Cerebellar cortex (tissue), 1 donor: Measurements from ENCODE around the gene NKD1.
"Not testable (repeated sequence)": the region's sequence is repeated elsewhere in the genome, so short reads cannot be mapped to it uniquely, and the experiment has no call there.

Source experiments
- DNase-seq: peaks from one replicate; pipeline ENCODE4 v3.0.0-alpha.2; 2015; ENCODE audit warnings: low spot score

NKD1 gene

DNA sequence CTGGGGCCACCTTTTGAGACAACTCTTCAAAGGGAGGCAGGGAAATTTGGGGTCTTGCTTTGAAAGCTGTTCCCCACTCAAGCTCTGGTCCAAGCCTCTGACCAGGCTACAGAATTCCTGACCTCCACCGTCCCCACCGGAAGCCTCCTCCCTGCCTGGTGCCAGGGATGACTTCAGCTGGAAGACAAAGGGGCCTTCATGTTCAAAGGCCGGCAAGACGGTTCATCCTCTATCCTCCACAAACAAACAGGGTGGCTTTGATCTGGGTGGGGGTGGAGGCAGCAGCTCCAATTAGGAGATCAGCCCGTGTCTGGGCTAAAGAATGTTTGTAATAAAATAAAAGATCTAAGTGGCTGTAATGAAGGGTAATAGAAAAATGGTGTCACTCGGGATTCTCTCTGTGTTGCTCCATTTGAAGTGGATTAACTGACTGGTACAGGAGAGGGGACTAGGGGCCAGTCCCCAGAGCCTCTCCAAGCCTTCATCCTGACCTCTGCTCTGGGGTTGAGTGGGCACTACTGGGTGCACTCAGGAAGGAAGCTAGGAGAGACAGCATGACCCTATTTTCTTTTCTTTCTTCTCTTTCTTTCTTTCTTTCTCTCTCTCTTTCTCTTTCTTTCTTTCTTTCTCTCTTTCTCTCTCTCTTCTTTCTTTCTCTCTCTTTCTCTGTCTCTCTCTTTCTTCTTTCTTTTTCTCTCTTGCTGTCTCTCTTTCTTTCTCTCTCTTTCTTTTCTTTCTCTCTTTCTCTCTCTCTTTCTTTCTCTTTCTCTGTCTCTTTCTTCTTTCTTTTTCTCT lies 27.5 kb upstream of the NKD1 start:
- no peak for DNase-seq

DNA sequence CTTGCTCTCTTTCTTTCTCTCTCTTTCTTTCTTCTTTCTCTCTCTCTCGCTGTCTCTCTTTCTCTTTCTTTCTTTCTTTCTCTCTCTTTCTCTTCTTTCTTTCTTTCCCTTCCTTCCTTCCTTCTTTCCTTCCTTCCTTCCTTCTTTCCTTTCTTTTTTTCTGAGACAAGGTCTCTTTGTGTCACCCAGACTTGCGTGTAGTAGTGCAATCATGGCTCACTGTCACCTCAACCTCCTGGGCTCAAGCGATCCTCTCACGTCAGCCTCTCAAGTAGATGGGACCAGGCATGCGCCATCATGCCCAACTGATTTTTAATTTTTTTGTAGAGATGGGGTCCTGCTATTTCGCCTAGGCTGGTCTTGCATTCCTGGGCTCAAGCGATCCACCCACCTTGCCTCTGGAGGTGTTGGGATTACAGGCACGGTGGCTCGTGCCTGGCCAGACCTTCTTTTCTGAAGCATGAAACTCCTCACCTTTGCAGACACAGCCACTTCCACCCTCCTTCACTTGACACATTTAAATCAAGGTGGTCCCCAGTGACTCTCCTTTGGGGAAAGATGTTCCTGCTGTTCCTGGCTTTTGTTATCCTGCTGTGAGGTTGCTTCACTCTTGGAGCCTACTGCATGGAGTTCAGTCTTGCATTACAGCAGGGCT lies 26.8 kb upstream of the NKD1 start:
- DNase-seq, result no peak

DNA sequence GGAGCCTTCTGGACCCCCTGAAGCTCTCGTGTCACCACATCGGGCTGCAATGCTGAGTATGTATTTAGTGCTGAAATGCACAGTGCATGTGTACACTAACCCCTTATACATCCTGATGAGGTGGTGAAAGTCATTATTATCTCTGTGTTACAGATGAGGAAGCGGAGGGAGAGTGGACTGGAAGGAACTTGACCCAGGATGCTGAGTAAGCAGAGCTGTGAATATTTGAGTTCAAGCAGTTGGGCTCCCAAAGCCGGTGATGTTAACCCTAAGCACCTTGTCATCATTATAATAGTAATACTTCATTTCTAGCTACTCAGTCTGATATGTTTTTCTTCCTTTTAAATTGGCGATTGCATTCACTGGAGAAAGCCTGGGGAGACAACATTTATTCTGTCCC lies 25.9 kb upstream of the NKD1 start:
- DNase-seq, result no peak

DNA sequence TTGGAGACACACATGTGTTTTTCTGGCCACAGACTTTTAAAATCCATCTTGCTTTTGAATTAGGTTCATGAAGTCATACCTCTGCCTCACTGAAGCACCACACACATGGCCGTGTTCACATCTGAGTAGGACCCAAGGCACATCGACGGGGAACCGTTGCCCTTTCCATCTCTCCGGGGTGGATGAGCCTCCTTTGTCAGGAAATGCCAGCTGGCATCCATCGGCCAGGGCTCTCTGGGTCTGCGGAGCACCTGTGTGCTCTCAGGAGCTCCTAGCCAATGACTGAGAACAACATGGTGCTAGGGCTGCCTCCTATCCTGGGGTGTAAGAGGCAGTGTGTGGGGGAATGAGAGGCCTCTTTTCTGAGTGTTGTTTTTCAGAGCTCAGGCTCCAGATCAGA lies 24.5 kb upstream of the NKD1 start:
- no peak for DNase-seq

- no peak for DNase-seq
Observed at GRCh38 chr16:50525262-50525661, 22.9 kb upstream of the NKD1 start.

DNA sequence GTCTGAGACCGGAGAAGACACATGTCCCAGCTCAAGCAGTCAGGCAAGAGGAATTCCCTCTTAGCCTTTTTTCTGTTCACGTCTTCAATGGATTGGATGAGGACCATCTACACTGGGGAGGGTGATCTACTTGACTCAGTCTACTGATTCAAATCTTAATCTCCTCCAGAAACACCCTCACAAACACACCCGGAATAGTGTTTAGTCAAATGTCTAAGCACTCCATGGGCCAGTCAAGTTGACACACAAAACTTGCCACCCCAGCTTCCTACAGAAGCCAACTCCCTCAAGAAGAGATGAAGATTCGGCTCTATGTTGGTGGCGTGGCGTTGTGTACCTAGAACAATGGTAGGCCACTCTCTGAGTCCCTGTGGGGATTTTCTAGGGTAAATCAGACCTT lies 22.5 kb upstream of the NKD1 start:
- no peak for DNase-seq

GRCh38 chr16:50526249-50526648 lies 21.9 kb upstream of the NKD1 start:
- no peak for DNase-seq

DNA sequence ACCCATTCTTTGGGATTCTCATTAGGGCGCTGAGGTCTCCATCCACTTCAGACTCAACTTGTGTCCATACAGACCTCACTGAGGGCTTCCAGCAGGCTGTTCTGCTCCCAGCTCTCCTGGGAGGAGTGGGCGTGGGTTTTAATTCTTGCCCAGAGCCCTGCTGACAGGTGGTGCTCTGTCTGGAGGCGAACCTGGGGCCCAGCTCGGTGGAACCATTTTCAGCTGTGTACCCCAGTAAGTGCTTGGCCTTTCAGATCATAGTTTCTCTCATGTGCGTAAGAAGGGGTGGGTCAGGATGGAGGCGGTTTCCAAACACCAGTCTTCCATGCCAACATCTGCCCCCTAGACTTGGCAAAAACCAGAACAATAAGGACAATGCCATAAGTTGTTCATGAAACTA lies 21.4 kb upstream of the NKD1 start:
- DNase-seq, result no peak

- DNase-seq, result no peak
Observed at GRCh38 chr16:50528820-50529219, 19.4 kb upstream of the NKD1 start.

- DNase-seq, result no peak
Observed at GRCh38 chr16:50529334-50529733, 18.9 kb upstream of the NKD1 start.

GRCh38 chr16:50530277-50531236 lies 17.6 kb upstream of the NKD1 start:
- DNase-seq, result no peak

DNA sequence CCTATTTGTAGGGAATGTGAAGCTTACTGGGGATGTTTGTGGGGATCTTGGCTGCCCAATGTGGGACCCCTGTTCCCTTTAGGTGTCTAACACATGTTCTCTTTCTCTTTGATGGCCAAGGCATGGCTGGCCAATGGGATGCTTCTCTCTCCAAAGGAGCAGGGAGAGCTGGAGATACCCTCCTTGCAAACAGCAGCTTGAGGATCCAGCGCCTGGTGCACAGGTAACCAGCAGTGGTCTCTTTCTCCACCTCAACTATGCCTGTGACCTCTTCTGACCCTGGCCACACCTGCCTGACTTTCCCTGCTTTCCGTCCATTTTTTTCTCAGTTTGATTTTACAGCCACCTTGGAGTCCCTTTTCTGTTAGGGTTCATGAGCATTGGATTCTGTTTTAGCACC lies 16.8 kb upstream of the NKD1 start:
- DNase-seq, result no peak

DNA sequence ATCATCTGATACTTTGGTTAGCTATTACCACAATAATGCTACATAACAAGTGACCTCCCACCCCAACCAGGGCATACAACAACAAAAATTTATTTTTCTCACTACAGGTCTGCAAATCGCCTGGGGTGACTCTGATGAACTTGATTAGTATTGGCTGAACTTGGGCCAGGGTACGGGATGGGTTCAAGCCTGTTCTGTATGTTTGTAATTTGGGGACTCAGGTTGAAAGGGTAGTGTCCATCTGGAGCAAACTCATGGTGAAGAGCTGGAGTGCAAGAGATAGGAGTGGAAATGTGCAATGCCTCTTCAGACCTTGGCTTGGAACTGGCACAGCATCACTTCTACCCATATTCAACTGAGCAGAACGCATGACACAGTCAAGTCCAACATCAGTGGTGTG lies 16.3 kb upstream of the NKD1 start:
- no peak for DNase-seq

DNA sequence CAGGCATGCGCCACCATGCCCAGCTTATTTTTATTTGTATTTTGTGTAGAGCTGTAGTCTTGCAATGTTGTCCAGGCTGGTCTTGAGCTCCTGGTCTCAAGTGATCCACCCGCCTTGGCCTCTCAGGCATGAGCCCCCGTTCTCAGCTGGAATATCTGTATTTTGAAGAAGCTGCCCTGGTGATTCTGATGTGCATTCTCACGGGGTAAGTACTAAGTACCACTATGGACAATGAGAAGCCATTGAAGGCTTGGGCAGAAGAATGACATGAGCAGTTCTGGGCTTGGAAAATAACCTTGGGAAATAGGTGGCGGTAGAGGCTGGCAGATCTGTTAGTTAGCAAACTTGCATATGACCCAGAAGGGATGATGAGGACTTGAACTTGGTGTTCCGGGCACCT lies 15.6 kb upstream of the NKD1 start:
- DNase-seq, result no peak

DNA sequence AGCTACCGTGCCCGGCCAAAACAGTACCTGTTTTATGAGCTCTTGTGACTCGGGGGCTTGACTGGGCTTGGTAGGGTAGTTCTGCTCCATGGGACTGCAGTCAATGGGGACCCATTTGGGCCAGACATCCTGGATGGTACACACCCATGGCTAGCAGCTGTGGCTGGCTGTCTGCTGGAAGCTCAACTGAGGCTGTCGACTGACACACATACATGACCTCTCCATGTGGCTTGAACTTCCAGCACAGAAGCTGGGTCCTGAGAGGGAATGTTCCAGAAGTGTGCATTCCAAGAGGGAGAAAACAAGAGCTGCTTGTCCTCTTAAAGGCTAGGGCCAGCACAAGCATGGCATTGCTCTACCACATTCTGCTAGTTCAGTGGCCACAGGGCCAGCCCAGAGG lies 14.9 kb upstream of the NKD1 start:
- no peak for DNase-seq

DNA sequence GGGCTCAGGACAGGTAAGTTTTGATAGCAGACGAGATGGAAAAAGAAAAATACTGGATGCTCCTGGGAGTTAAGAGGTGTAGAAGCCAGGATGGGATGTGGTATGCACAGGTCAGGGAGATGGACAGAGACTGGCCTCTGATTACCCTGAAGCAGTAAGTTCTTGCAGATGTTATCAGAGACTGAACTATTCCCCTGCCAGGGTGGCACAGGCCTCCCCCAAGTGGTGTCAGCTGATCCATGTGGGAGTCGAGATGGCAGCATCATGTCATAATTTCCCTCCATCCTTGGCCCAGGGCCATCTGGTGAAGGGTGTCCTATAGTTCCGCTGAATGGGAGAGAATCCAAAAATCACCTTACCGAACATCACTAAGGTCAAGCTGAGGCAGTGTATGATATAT lies 14.1 kb upstream of the NKD1 start:
- no peak for DNase-seq

DNA sequence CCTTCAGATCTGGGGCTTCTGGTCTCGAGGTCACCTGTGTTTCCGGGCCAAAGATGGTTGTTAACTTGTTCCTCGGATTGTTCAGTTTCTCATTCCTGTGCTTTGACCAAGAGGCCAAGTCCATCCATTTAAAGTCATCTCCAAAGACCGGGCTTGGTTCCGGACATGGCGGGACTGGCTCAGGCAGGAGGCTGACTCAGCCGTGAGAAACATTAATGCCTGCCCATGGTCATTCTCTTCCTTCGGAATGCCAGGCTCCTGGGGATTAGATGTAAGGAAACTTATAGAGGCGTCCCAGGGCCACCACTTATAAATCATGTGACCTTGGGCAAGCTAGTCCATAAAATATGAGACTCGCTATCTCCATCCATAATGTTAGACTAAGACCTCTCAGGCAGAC lies 13.6 kb upstream of the NKD1 start:
- DNase-seq, result no peak

- DNase-seq, result no peak
Observed at GRCh38 chr16:50534958-50535357, 13.2 kb upstream of the NKD1 start.

DNA sequence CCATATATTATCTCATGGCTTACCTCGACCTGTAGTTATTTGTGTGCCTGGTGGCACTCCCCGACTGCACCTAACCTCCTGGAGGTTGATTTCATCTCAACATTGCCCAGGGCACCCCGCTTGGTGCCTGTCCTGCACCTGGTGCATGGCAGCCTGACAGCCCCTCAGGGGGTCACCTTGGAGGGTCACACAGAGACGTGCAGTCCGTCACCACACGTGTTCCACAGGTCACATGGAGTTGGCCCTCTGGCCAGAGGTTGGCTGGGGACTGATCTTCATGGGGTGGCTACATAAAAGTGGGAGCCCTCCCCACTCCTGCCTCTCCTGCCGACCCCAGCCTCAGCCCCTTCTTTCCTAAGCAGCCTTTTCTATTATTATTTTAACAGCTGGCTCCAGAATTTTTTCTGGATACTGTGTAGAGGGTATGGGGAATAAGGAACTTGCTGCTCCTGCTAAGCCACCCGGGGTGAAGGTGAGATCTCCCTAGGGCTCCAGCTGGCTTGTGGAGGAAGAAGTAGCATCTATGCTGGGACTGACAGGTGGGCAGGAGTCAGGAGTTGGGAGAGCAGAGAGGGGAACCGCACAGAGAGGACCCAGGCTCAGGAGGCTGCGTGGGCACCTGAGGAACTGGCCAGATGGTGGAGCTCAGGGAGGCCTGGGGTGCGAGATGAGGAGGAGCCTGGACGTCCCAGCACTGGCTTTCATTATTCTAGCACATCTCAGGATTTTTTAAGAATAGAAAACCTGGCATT lies 12.5 kb upstream of the NKD1 start:
- no peak for DNase-seq

GRCh38 chr16:50536258-50536645 lies 11.9 kb upstream of the NKD1 start:
- DNase-seq, result not testable (repeated sequence)

DNA sequence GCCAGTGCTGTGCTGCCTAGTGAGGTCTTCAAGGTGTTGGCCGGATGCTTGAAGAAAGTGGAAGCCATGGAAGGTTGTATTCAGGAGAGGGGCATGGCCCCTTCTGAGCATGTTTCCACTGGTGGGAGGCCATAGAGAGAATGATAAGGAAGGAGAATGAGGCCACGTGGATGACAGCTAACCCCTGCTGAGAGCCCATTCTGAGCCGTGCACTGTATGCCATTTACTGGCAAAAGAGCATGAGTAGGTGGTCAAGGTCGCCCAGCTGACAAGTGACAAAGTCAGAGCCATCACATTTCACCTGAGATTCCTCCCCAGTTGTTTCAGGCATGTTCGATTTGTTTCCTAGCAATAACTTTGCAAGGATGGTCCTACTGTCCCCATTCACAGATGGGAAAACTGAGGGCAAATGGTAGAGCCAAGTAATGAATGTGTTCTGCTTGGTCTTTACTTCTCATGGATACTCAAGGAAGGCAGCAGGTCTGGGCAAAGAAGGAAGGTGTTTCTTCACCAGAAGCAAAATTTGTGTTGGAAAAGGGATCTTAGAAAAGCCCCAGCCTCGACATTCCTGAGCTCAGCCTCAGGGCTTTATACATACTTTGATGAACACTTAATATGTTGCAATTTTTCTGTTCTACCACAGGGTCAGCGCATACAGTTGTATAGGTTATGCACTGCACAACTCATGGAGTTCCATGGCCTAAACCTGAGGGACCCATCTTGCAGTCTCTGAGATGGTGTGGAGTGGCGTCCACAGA lies 10.5 kb upstream of the NKD1 start:
- no peak for DNase-seq
